Measurements from ENCODE around the gene MAN2B2. TPM values are rescaled to one million over a fixed set of nuclear protein-coding genes. Genes with fewer than 3 reads are reported as not detected.
A peak's percentile ranks its signal among the peaks of the same experiment; 100 is the strongest.

MAN2B2 gene
- total and polyA plus RNA-seq, 9 of the 15 experiments (the other 6 are each of a cell fraction or from before 2014, with no cell fraction given), result 0.21 to 8.8 (median 3.7) TPM

GRCh38 chr4:6633091-6633906 is 58.3 kb downstream of the MAN2B2 start (continued):
- no peak for TF ChIP-seq ESRRB (CRISPR knock-in tag; IDR thresholded peaks at IDR 0.05; ENCODE audit: borderline replicate concordance)
- no peak for TF ChIP-seq NCOA4 (IDR thresholded peaks at IDR 0.05; ENCODE audit: partially characterized antibody)
- TF ChIP-seq, protein P1, sequence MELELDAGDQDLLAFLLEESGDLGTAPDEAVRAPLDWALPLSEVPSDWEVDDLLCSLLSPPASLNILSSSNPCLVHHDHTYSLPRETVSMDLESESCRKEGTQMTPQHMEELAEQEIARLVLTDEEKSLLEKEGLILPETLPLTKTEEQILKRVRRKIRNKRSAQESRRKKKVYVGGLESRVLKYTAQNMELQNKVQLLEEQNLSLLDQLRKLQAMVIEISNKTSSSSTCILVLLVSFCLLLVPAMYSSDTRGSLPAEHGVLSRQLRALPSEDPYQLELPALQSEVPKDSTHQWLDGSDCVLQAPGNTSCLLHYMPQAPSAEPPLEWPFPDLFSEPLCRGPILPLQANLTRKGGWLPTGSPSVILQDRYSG (tag; conservative IDR thresholded peaks at IDR 0.05; ENCODE audit: low read depth), result no peak
- TF ChIP-seq SREBF2 (CRISPR knock-in tag; IDR thresholded peaks at IDR 0.05), result no peak
- TF ChIP-seq ATF7 (IDR thresholded peaks at IDR 0.05), result peak; percentile 75
- no peak for TF ChIP-seq FOXK2 (conservative IDR thresholded peaks at IDR 0.05 in 1 of 2, IDR thresholded peaks at IDR 0.05 in 1 of 2; ENCODE audit: low read depth in 2 of 2)
- TF ChIP-seq GABPA (tag; conservative IDR thresholded peaks at IDR 0.05; ENCODE audit: low read depth), result no peak
- no peak for TF ChIP-seq MLX (CRISPR knock-in tag; conservative IDR thresholded peaks at IDR 0.05)
- no peak for TF ChIP-seq ZNF408 (CRISPR knock-in tag; IDR thresholded peaks at IDR 0.05; ENCODE audit: low read depth)
- TF ChIP-seq PHTF2 (CRISPR knock-in tag; IDR thresholded peaks at IDR 0.05), result no peak
- TF ChIP-seq NFRKB (IDR thresholded peaks at IDR 0.05; ENCODE audit: low read depth), result peak; percentile 64; the same call in 1 of the 2 replicates
- no peak for TF ChIP-seq ELK1 (CRISPR knock-in tag; IDR thresholded peaks at IDR 0.05)
- no peak for TF ChIP-seq SPI1 (IDR thresholded peaks at IDR 0.05; ENCODE audit: borderline replicate concordance, low read depth, low read length)
- no peak for TF ChIP-seq PHB2 (IDR thresholded peaks at IDR 0.05; ENCODE audit: low read depth)
- no peak for TF ChIP-seq NONO (IDR thresholded peaks at IDR 0.05; ENCODE audit: low read depth in 2 of 2, low read length in 1 of 2)
- no peak for TF ChIP-seq EHMT2 (IDR thresholded peaks at IDR 0.05)

All from K562 (cell line).